Cardiac muscle cell (in vitro differentiated cells and primary cell): ENCODE results near the gene LRFN2. TPM values are rescaled to one million over a fixed set of nuclear protein-coding genes. Genes with fewer than 3 reads are reported as not detected.
A peak's percentile ranks its signal among the peaks of the same experiment; 100 is the strongest.

Experiments
- DNase-seq, 2 donors: peaks; one replicate each; pipeline versions ENCODE4 v3.0.0 to v3.0.0-alpha.2; 2010 to 2017; ENCODE audit warnings: low read depth in 1 of 2, low spot score in 1 of 2
- H3K27ac ChIP-seq: fragments of 200-600 bp; sonication (generic); 2 replicates; pipeline ENCODE4 v1.5.1; 2016
- H3K27me3 ChIP-seq: fragments of 200-600 bp; sonication (generic); 2 replicates; pipeline ENCODE4 v1.6.0; 2016; ENCODE audit warnings: control low read depth
- H3K36me3 ChIP-seq: fragments of 200-600 bp; sonication (generic); 2 replicates; pipeline ENCODE4 v1.5.1; 2016; ENCODE audit warnings: control low read depth
- H3K4me1 ChIP-seq: fragments of 200-600 bp; sonication (generic); 2 replicates; pipeline ENCODE4 v1.8.1; 2017; ENCODE audit warnings: low read depth, mild to moderate bottlenecking, mixed run types
- H3K4me3 ChIP-seq: fragments of 200-600 bp; sonication (generic); 2 replicates; pipeline ENCODE4 v1.5.1; 2016; ENCODE audit warnings: mild to moderate bottlenecking
- H3K9me3 ChIP-seq: fragments of 200-600 bp; sonication (generic); 2 replicates; pipeline ENCODE4 v1.5.1; 2017; ENCODE audit warnings: low read depth, mild to moderate bottlenecking, control low read depth
- CTCF ChIP-seq: IDR thresholded peaks from 2 replicates; pipeline ENCODE4 v1.5.1; 2012; ENCODE audit warnings: low read depth, mild to moderate bottlenecking, low read length
- polyA plus RNA-seq: library from polyadenylated mRNA; unstranded; fragments of >200 nt; fragmentation: Nextera tagmentation; extraction: Ambion mirVana; gene quantifications from 2 replicates; pipeline ENCODE4 v1.2.1, GENCODE V29; 2016
- total RNA-seq: library from RNA; depleted of rRNA; stranded (reverse); fragments of >200 nt; gene quantifications from 2 replicates; pipeline ENCODE4 v1.2.3, GENCODE V29; 2016

Gene LRFN2
- total and polyA plus RNA-seq, 2 experiments from 2014 or later: 0.15 TPM; not detected in 1

- no peak overlapping the region for H3K27ac ChIP-seq
- H3K9me3 ChIP-seq: no peaks in the 10 kb centered on the region
- TF ChIP-seq CTCF: no peak
These were observed 161.8 kb downstream of the LRFN2 start for GRCh38 chr6:40425192-40425919.

DNA sequence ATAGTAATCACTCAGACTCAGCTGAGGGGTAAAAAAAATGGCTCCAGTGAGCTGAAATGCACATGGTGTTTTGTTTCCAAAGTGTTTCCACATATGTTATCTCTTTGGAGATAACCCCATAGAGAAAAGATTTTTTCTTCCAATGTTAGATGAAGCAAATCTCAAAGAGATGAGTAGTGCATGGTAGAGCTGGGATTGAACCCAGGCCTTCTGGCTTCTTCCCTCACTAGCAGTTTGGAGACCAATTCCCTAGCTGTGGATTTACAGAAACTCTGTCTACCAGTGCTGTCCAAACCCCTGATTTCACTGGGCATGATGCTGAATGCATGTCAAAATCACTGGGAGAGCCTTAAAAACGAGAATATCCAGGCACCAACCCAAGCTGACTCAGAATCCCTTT lies 165.1 kb downstream of the LRFN2 start:
- Histone ChIP-seq H3K27me3 (peaks cover 70% of the 10 kb centered on the region), H3K9me3 (no peaks in the 10 kb centered on the region), H3K4me1 (peaks cover 4% of the 10 kb centered on the region), H3K27ac (no peak overlapping the region), H3K4me3 (no peak overlapping the region), H3K36me3 (no peaks in the 10 kb centered on the region)
- no peak for DNase-seq
- TF ChIP-seq CTCF: no peak

More at GRCh38 chr6:40425192-40425919, 161.8 kb downstream of the LRFN2 start:
- Histone ChIP-seq H3K27me3 (peaks cover 63% of the 10 kb centered on the region), H3K4me1 (peaks cover 4% of the 10 kb centered on the region), H3K4me3 (no peak overlapping the region), H3K36me3 (no peaks in the 10 kb centered on the region)
- peak in 1 of 2 donors; percentile 66 for DNase-seq

GRCh38 chr6:40419946-40420728 lies 167.0 kb downstream of the LRFN2 start:
- Histone ChIP-seq H3K36me3 (no peaks in the 10 kb centered on the region), H3K27me3 (peaks cover 70% of the 10 kb centered on the region), H3K4me1 (no peaks in the 10 kb centered on the region), H3K4me3 (no peak overlapping the region), H3K27ac (no peak overlapping the region), H3K9me3 (no peaks in the 10 kb centered on the region)
- no peak for DNase-seq
- no peak for TF ChIP-seq CTCF

DNA sequence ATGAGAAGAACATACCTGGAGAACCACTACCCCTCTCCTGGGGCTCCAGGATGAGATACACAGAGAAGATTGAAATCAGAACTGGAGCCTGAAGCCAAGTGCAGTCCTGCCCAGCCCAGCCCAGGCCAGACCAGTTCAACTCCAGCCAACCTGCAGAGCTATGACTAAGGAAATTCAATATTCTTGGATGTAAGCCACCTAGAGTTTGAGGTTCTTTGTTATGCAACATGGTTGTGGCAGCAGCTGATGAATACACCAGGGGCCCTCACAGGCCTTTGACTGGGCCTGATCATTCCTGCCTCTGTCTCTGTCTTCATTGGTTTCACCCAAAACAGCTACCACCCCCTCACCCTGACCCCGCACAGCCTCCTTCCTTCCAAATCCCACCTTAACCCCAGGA lies 167.8 kb downstream of the LRFN2 start:
- H3K4me3 ChIP-seq: no peak overlapping the region
- DNase-seq: peak in 1 of 2 donors; percentile 33
- H3K27ac ChIP-seq: no peak overlapping the region

DNA sequence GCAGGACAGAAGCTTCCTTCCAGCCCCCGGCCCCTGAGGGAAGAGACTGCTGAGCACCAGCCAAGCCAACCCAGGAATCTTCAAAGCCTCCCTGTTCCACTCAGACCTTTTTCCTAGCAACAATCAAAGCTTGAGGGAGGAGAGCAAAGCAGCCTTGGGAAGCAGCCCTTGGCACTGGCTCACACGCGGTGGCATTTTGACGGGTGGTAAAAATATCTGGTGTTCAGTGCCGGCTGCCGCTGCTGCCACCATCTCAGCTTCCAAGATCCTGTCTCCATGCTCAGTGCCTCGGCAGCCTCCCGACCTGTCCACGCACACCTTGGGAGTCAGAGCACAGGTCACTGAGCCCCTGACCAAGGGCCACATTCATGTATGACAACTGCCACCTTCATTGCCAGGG lies 170.1 kb downstream of the LRFN2 start:
- Histone ChIP-seq H3K4me3 (no peak overlapping the region), H3K27ac (no peak overlapping the region), H3K36me3 (no peaks in the 10 kb centered on the region), H3K9me3 (no peaks in the 10 kb centered on the region), H3K27me3 (peaks cover 48% of the 10 kb centered on the region), H3K4me1 (no peaks in the 10 kb centered on the region)
- no peak for DNase-seq
- no peak for TF ChIP-seq CTCF

More for the DNA sequence above, 167.8 kb downstream of the LRFN2 start:
- Histone ChIP-seq H3K4me1 (no peaks in the 10 kb centered on the region), H3K9me3 (no peaks in the 10 kb centered on the region), H3K27me3 (peaks cover 70% of the 10 kb centered on the region), H3K36me3 (no peaks in the 10 kb centered on the region)
- no peak for TF ChIP-seq CTCF
